Transverse colon (tissue), 4 donors: ENCODE data around the gene NR1H2.

Experiments used
- CTCF ChIP-seq, 5 experiments: fragments of 200-600 bp in 3 of 5; fragments of 450-650 bp in 2 of 5; sonication (generic) in 3 of 5; IDR thresholded peaks; 1 replicate in 2 of 5; 2 replicates in 3 of 5; pipeline ENCODE4 v1.5.1; 2016 to 2017; ENCODE audit warnings: antibody characterized with exemption in 5 of 5, inconsistent platforms in 3 of 5, mild to moderate bottlenecking in 2 of 5, moderate library complexity in 1 of 5
- POLR2A ChIP-seq: fragments of 450-650 bp; IDR thresholded peaks from one replicate; pipeline ENCODE4 v1.6.1; 2016; ENCODE audit warnings: antibody characterized with exemption, mild to moderate bottlenecking, moderate library complexity
- POLR2AphosphoS5 ChIP-seq, 3 donors: sonication (generic); formaldehyde crosslinking; IDR thresholded peaks; one replicate each; pipeline ENCODE4 v1.6.1; 2016; ENCODE audit warnings: antibody characterized with exemption in 3 of 3

- TF ChIP-seq CTCF (IDR thresholded peaks at IDR 0.05) = no peak
- TF ChIP-seq POLR2A = no peak
- no peak for TF ChIP-seq POLR2AphosphoS5 (IDR thresholded peaks at IDR 0.05)
Measured at GRCh38 chr19:50378863-50379236, 2.6 kb downstream of the NR1H2 start.
